Measurements from ENCODE around the gene MOB4. TPM values are rescaled to one million over a fixed set of nuclear protein-coding genes. Genes with fewer than 3 reads are reported as not detected.

MOB4 gene
- total and polyA plus RNA-seq, 12 donors: 17.2 to 43.2 (median 30.5) TPM

DNA sequence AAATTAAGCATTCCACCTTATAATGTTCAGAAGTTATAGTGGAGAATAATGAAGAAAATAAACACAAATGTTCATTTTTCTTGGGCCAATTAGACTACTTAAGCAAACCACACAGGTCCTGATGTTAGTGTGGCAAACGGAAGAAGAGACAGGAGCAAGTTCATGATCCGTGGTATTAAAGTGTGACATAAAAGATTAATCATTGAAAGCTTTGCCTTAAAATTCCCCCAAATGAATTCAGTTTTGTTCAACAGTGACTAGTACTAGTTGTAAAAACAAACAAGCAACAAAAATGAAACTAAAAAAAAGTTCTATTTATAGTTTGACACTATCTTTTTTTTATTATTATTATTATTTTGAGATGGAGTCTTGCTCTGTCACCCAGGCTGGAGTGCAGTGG is 85.9 kb downstream of the MOB4 start:
- WGBS, 2 donors: 80 to 88% methylated on average over 2 of the region's 2 CpGs
- intact Hi-C loops (cut with DNase I): no loop called here
- no peak overlapping the region for H3K27ac ChIP-seq
- H3K9me3 ChIP-seq: peaks cover 0 to 4% (median 0%) of the 10 kb centered on the region in 11 donors
- TF ChIP-seq, protein P1, sequence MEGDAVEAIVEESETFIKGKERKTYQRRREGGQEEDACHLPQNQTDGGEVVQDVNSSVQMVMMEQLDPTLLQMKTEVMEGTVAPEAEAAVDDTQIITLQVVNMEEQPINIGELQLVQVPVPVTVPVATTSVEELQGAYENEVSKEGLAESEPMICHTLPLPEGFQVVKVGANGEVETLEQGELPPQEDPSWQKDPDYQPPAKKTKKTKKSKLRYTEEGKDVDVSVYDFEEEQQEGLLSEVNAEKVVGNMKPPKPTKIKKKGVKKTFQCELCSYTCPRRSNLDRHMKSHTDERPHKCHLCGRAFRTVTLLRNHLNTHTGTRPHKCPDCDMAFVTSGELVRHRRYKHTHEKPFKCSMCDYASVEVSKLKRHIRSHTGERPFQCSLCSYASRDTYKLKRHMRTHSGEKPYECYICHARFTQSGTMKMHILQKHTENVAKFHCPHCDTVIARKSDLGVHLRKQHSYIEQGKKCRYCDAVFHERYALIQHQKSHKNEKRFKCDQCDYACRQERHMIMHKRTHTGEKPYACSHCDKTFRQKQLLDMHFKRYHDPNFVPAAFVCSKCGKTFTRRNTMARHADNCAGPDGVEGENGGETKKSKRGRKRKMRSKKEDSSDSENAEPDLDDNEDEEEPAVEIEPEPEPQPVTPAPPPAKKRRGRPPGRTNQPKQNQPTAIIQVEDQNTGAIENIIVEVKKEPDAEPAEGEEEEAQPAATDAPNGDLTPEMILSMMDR (IDR thresholded peaks at IDR 0.05): no peak
- no peak overlapping the region for H3K4me3 ChIP-seq
- ATAC-seq (no peak), DNase-seq (no peak)
- H3K4me1 ChIP-seq: peaks cover 0 to 3% (median 0%) of the 10 kb centered on the region in 9 donors
- peaks cover 0 to 5% (median 0%) of the 10 kb centered on the region in 9 donors for H3K36me3 ChIP-seq
- no peaks in the 10 kb centered on the region for H3K27me3 ChIP-seq

Other genes starting within 250 kb of the MOB4 start
- 10 to 100 TPM in 1 of 10 donors, 1 to 10 TPM in 9; 4.2 to 20.1 (median 7.3) TPM for gene ANKRD44, start 205.3 kb upstream of the MOB4 start, total RNA-seq
- 1 to 10 TPM; 1.1 to 2.3 TPM for gene ANKRD44, start 205.3 kb upstream of the MOB4 start, polyA plus RNA-seq
- 100 to 1,000 TPM; 132 to 162 (median 151) TPM for gene SF3B1, start 81.0 kb upstream of the MOB4 start, total RNA-seq
- 100 to 1,000 TPM; 103 to 206 TPM for gene SF3B1, start 81.0 kb upstream of the MOB4 start, polyA plus RNA-seq
- 10 to 100 TPM; 25.5 to 44.1 (median 33.0) TPM for gene COQ10B, start 62.5 kb upstream of the MOB4 start, total RNA-seq
- 10 to 100 TPM; 19.8 to 29.0 TPM for gene COQ10B, start 62.5 kb upstream of the MOB4 start, polyA plus RNA-seq
- gene HSPD1, start 16.2 kb upstream of the MOB4 start, total RNA-seq: 100 to 1,000 TPM; 104 to 175 (median 135) TPM
- gene HSPD1, start 16.2 kb upstream of the MOB4 start, polyA plus RNA-seq: 100 to 1,000 TPM in 1 of 2 donors, 10 to 100 TPM in 1; 83.5 to 176 TPM
- 100 to 1,000 TPM in 6 of 10 donors, 10 to 100 TPM in 4; 73.7 to 157 (median 103) TPM for gene HSPE1, start 15.7 kb upstream of the MOB4 start, total RNA-seq
- 100 to 1,000 TPM; 202 to 217 TPM for gene HSPE1, start 15.7 kb upstream of the MOB4 start, polyA plus RNA-seq
- 1 to 10 TPM; 1.2 to 8.4 (median 3.7) TPM for gene RFTN2, start 159.5 kb downstream of the MOB4 start, total RNA-seq
- gene RFTN2, start 159.5 kb downstream of the MOB4 start, polyA plus RNA-seq: 1 to 10 TPM; 2.0 TPM
- gene MARS2, start 189.3 kb downstream of the MOB4 start, total RNA-seq: 10 to 100 TPM in 1 of 10 donors, 1 to 10 TPM in 9; 5.0 to 11.5 (median 7.7) TPM
- gene MARS2, start 189.3 kb downstream of the MOB4 start, polyA plus RNA-seq: 1 to 10 TPM; 1.2 to 5.0 TPM